HepG2 (cell line): ENCODE measurements around the gene DYNC1LI2. TPM values are rescaled to one million over a fixed set of nuclear protein-coding genes. Genes with fewer than 3 reads are reported as not detected.

Experiments used
- E2F2 ChIP-seq: sonication (generic); formaldehyde crosslinking; IDR thresholded peaks from 2 replicates; pipeline ENCODE4 v1.4.0; 2020; ENCODE audit warnings: missing genetic modification reagents, borderline replicate concordance
- FOXA3 ChIP-seq: IDR thresholded peaks from 2 replicates; pipeline ENCODE4 v1.6.1; 2016; ENCODE audit warnings: missing genetic modification reagents, missing compliant biosample characterization
- HIC2 ChIP-seq: sonication (generic); formaldehyde crosslinking; IDR thresholded peaks from 2 replicates; pipeline ENCODE4 v1.9.0; 2022; ENCODE audit warnings: low read depth, missing genetic modification reagents
- MIER3 ChIP-seq: IDR thresholded peaks from 2 replicates; pipeline ENCODE4 v1.6.1; 2016; ENCODE audit warnings: missing compliant biosample characterization, borderline replicate concordance
- MLLT10 ChIP-seq: sonication (generic); formaldehyde crosslinking; IDR thresholded peaks from 2 replicates; pipeline ENCODE4 v1.4.0; 2020; ENCODE audit warnings: missing genetic modification reagents
- RFXANK ChIP-seq: IDR thresholded peaks from 2 replicates; pipeline ENCODE4 v1.6.1; 2016
- RXRB ChIP-seq: IDR thresholded peaks from 2 replicates; pipeline ENCODE4 v1.6.1; 2016; ENCODE audit warnings: borderline replicate concordance, missing genetic modification reagents, missing compliant biosample characterization
- SRSF1 ChIP-seq: fragments of 200-400 bp; formaldehyde crosslinking; optimal IDR thresholded peaks from 2 replicates; pipeline ENCODE3; 2017; ENCODE audit warnings: mild to moderate bottlenecking, low read depth, low read length, moderate library complexity
- SYNCRIP ChIP-seq: fragments of 200-400 bp; formaldehyde crosslinking; IDR thresholded peaks from 2 replicates; pipeline ENCODE4 v1.6.1; 2018; ENCODE audit warnings: mild to moderate bottlenecking, low read depth, low read length; ENCODE audit not compliant: insufficient read depth
- TAF1 ChIP-seq: sonication (generic); formaldehyde crosslinking; IDR thresholded peaks from 2 replicates; pipeline ENCODE4 v1.4.0; 2020; ENCODE audit warnings: missing genetic modification reagents
- TOE1 ChIP-seq: sonication (generic); formaldehyde crosslinking; IDR thresholded peaks from 2 replicates; pipeline ENCODE4 v1.4.0; 2020; ENCODE audit warnings: mild to moderate bottlenecking, missing genetic modification reagents
- ZNF207 ChIP-seq: fragments of 450-650 bp; IDR thresholded peaks from 2 replicates; pipeline ENCODE4 v1.6.1; 2016; ENCODE audit warnings: antibody characterized with exemption, borderline replicate concordance
- ZNF331 ChIP-seq: sonication (generic); formaldehyde crosslinking; IDR thresholded peaks from 2 replicates; pipeline ENCODE4 v1.4.0; 2020; ENCODE audit warnings: missing genetic modification reagents
- ZNF562 ChIP-seq: sonication (generic); formaldehyde crosslinking; IDR thresholded peaks from 2 replicates; pipeline ENCODE4 v1.8.0; 2022; ENCODE audit warnings: missing genetic modification reagents, borderline replicate concordance
- ZNF605 ChIP-seq: sonication (generic); formaldehyde crosslinking; IDR thresholded peaks from 2 replicates; pipeline ENCODE4 v1.8.0; 2022; ENCODE audit warnings: mild to moderate bottlenecking, missing genetic modification reagents
- ZNF660 ChIP-seq: sonication (generic); formaldehyde crosslinking; IDR thresholded peaks from 2 replicates; pipeline ENCODE4 v1.5.1; 2020; ENCODE audit warnings: mild to moderate bottlenecking, low read depth, missing genetic modification reagents, borderline replicate concordance
- polyA plus RNA-seq, 8 experiments: library from polyadenylated mRNA; depleted of rRNA in 3 of 8; stranded (reverse) in 7 of 8; unstranded in 1 of 8; fragments of >200 nt; fragmentation: Illumina TruSeq in 4 of 8; extraction: Trizol in 4 of 8; gene quantifications; 2 replicates each; pipeline versions ENCODE4 v1.2.1 to v1.2.3, GENCODE V29; 2011 to 2016; ENCODE audit warnings: low read depth in 4 of 8, missing spikeins in 1 of 8, mixed read lengths in 1 of 8; ENCODE audit not compliant: insufficient read depth in 1 of 8
- total RNA-seq, 5 experiments: library from RNA; depleted of rRNA; stranded (reverse); fragments of >200 nt; fragmentation: Illumina TruSeq; extraction: Trizol; gene quantifications; 2 replicates each; pipeline ENCODE4 v1.2.3, GENCODE V29; 2016; ENCODE audit warnings: low read depth in 1 of 5
- TF ChIP-seq, protein P1 (sequence below): sonication (generic); formaldehyde crosslinking; IDR thresholded peaks from 2 replicates; pipeline ENCODE4 v1.4.0; 2020; ENCODE audit warnings: missing genetic modification reagents
- TF ChIP-seq, protein P2 (sequence below): sonication (generic); formaldehyde crosslinking; IDR thresholded peaks from 2 replicates; pipeline ENCODE4 v1.5.0; 2020; ENCODE audit warnings: mild to moderate bottlenecking, missing genetic modification reagents
- TF ChIP-seq, protein P3 (sequence below): sonication (generic); formaldehyde crosslinking; IDR thresholded peaks from 2 replicates; pipeline ENCODE4 v1.4.0; 2020; ENCODE audit warnings: mild to moderate bottlenecking, missing genetic modification reagents
- TF ChIP-seq, protein P4 (sequence below): sonication (generic); formaldehyde crosslinking; conservative IDR thresholded peaks from 2 replicates; pipeline ENCODE4 v1.4.0; 2020; ENCODE audit warnings: missing genetic modification reagents

The DYNC1LI2 gene
- total and polyA plus RNA-seq, 2 of the 13 experiments (the other 11 are each of a cell fraction or from before 2014, with no cell fraction given) = 65.5 to 135 TPM

DNA sequence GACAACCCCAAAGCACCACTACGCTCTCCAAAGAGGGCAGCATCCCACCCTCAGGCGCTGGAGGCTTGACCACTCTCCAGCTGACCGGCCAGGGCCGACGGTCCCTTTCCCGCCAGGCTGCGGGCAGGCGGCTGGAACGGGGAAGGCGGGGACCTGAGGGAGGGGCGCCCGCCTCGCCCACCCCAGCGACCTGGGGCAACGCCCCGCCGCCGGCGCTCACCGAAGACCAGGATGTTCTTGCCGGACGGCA lies 431 bp downstream of the DYNC1LI2 start (continued):
- TF ChIP-seq ZNF207 (no peak), E2F2 (CRISPR knock-in tag) (peak; percentile 59; the same call in 1 of the 2 replicates), TOE1 (CRISPR knock-in tag) (no peak), MLLT10 (CRISPR knock-in tag) (no peak), ZNF331 (CRISPR knock-in tag) (0 out of 2 replicates have a peak, but pooled peaks have one; percentile 3), SYNCRIP (no peak), RFXANK (CRISPR knock-in tag) (no peak), TAF1 (CRISPR knock-in tag) (no peak), ZNF605 (CRISPR knock-in tag) (peak; percentile 79), FOXA3 (CRISPR knock-in tag) (no peak), ZNF660 (CRISPR knock-in tag) (no peak), MIER3 (CRISPR knock-in tag) (0 out of 2 replicates have a peak, but pooled peaks have one; percentile 4), HIC2 (peak; percentile 17; the same call in 1 of the 2 replicates), ZNF562 (CRISPR knock-in tag) (no peak), SRSF1 (peak; percentile 21), RXRB (CRISPR knock-in tag) (no peak)
- TF ChIP-seq, protein P1, sequence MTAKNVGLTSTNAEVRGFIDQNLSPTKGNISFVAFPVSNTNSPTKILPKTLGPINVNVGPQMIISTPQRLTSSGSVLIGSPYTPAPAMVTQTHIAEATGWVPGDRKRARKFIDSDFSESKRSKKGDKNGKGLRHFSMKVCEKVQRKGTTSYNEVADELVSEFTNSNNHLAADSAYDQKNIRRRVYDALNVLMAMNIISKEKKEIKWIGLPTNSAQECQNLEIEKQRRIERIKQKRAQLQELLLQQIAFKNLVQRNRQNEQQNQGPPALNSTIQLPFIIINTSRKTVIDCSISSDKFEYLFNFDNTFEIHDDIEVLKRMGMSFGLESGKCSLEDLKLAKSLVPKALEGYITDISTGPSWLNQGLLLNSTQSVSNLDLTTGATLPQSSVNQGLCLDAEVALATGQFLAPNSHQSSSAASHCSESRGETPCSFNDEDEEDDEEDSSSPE (CRISPR knock-in tag) = peak; percentile 66; the same call in 1 of the 2 replicates
- TF ChIP-seq, protein P2, sequence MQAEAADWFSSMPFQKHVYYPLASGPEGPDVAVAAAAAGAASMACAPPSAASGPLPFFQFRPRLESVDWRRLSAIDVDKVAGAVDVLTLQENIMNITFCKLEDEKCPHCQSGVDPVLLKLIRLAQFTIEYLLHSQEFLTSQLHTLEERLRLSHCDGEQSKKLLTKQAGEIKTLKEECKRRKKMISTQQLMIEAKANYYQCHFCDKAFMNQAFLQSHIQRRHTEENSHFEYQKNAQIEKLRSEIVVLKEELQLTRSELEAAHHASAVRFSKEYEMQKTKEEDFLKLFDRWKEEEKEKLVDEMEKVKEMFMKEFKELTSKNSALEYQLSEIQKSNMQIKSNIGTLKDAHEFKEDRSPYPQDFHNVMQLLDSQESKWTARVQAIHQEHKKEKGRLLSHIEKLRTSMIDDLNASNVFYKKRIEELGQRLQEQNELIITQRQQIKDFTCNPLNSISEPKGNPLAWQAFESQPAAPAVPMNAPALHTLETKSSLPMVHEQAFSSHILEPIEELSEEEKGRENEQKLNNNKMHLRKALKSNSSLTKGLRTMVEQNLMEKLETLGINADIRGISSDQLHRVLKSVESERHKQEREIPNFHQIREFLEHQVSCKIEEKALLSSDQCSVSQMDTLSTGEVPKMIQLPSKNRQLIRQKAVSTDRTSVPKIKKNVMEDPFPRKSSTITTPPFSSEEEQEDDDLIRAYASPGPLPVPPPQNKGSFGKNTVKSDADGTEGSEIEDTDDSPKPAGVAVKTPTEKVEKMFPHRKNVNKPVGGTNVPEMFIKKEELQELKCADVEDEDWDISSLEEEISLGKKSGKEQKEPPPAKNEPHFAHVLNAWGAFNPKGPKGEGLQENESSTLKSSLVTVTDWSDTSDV (CRISPR knock-in tag) = peak; percentile 63; the same call in 1 of the 2 replicates
- TF ChIP-seq, protein P3, sequence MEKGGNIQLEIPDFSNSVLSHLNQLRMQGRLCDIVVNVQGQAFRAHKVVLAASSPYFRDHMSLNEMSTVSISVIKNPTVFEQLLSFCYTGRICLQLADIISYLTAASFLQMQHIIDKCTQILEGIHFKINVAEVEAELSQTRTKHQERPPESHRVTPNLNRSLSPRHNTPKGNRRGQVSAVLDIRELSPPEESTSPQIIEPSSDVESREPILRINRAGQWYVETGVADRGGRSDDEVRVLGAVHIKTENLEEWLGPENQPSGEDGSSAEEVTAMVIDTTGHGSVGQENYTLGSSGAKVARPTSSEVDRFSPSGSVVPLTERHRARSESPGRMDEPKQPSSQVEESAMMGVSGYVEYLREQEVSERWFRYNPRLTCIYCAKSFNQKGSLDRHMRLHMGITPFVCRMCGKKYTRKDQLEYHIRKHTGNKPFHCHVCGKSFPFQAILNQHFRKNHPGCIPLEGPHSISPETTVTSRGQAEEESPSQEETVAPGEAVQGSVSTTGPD = no peak
- TF ChIP-seq, protein P4, sequence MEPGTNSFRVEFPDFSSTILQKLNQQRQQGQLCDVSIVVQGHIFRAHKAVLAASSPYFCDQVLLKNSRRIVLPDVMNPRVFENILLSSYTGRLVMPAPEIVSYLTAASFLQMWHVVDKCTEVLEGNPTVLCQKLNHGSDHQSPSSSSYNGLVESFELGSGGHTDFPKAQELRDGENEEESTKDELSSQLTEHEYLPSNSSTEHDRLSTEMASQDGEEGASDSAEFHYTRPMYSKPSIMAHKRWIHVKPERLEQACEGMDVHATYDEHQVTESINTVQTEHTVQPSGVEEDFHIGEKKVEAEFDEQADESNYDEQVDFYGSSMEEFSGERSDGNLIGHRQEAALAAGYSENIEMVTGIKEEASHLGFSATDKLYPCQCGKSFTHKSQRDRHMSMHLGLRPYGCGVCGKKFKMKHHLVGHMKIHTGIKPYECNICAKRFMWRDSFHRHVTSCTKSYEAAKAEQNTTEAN (CRISPR knock-in tag) = 0 out of 2 replicates have a peak, but pooled peaks have one; percentile 13
